Head of caudate nucleus (tissue), 42 donors: ENCODE data around the gene SYNGAP1.

Source experiments
- DNase-seq, 42 donors: peaks; one replicate each; pipeline versions ENCODE4 v3.0.0 to v3.0.0-alpha.2; 2020 to 2021; ENCODE audit warnings: mixed read lengths in 7 of 42
- intact Hi-C: fragments of 100-400 bp; cut with DNase I; formaldehyde crosslinking; loops from one replicate; pipeline ENCODE4 v1.15.0; 2022

Gene SYNGAP1

GRCh38 chr6:33488339-33488738 lies 68.5 kb downstream of the SYNGAP1 start:
- intact Hi-C loops: no loop called here
- DNase-seq: no peak

- intact Hi-C loops: no loop called here
- no peak for DNase-seq
These were observed 70.3 kb downstream of the SYNGAP1 start for GRCh38 chr6:33490198-33490597.

- intact Hi-C loops: no loop called here
- no peak for DNase-seq
These were observed 70.8 kb downstream of the SYNGAP1 start for GRCh38 chr6:33490621-33491020.

- intact Hi-C loops: no loop called here
- no peak for DNase-seq
These were observed 72.2 kb downstream of the SYNGAP1 start for GRCh38 chr6:33492093-33492492.

- DNase-seq: no peak
- intact Hi-C loops: no loop called here
These were observed 77.3 kb downstream of the SYNGAP1 start for GRCh38 chr6:33497157-33497556.

- DNase-seq: no peak
- intact Hi-C loops: no loop called here
These were observed 82.6 kb downstream of the SYNGAP1 start for GRCh38 chr6:33502486-33502885.

GRCh38 chr6:33504486-33504885 lies 84.6 kb downstream of the SYNGAP1 start:
- no peak for DNase-seq
- intact Hi-C loops: no loop called here
